Activated gamma-delta T cell treated with Interleukin-2 at 50 U/mL for 16 hours (primary cell): ENCODE measurements around the gene TMX3.

Experiments used
- DNase-seq: peaks from one replicate; pipeline ENCODE4 v3.0.0-alpha.2; 2020

The TMX3 gene

DNA sequence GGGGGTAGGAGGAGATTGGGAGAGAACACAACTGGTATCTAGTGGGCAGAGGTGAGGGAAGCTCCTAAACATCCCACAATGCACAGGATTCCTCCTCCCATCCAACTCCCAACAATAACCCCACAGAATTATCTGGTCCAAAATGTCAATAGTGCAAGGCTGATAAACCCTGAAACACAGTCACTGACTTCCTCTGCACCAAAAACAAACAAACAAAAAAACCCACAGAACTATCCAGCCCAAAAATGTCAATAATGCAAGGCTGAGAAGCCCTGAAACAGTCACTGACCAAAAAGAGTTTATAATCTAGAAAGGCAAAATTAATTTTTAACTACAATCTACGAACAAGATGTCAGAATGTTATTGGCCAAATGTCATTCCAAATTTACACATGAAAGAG is 9.8 kb downstream of the TMX3 start:
- no peak for DNase-seq

- DNase-seq = no peak
These were observed 11.6 kb downstream of the TMX3 start for GRCh38 chr18:68703326-68703725.

GRCh38 chr18:68701353-68701752 is 13.6 kb downstream of the TMX3 start:
- DNase-seq = no peak

DNA sequence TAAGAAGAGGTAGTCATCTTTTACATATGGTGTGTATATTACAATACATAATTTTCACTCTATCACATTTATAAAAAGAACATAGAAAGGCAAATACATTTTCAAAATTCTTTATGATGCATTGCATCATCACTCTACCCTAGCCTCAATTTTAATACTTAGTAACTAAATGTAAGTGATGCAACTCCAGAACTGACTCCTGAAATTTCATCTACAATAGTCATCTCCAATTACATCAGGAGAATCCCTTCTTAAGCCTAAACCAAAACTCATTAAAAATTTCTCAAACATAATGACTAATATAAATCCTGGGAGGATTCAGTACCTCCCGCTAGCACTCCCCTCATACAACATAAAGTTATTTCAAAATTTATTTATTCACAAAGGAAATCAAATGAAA is 15.9 kb downstream of the TMX3 start:
- DNase-seq = no peak

- DNase-seq = no peak
These were observed 18.0 kb downstream of the TMX3 start for GRCh38 chr18:68696937-68697336.

GRCh38 chr18:68694316-68694715 is 20.6 kb downstream of the TMX3 start:
- DNase-seq = no peak

- no peak for DNase-seq
These were observed 21.7 kb downstream of the TMX3 start for GRCh38 chr18:68693091-68693815.

DNA sequence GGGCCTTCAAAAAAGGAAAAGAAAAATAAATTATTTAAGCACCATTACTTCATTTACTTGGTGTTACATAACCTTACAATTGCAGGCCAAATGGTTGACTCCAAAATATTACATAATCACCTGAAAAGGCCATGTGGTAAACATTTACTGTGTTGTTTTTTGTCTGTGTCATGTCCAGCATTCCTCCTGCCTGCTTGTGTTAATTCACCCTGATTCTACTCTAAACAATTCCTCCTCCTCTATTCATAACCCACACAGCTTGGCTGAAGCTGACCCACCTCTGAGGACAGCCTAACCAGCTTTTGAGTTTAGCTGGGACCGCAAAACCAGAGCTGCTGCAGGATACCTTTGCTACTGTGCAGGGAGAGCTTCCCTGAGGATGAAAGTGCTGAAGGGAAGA is 35.4 kb downstream of the TMX3 start:
- no peak for DNase-seq

DNA sequence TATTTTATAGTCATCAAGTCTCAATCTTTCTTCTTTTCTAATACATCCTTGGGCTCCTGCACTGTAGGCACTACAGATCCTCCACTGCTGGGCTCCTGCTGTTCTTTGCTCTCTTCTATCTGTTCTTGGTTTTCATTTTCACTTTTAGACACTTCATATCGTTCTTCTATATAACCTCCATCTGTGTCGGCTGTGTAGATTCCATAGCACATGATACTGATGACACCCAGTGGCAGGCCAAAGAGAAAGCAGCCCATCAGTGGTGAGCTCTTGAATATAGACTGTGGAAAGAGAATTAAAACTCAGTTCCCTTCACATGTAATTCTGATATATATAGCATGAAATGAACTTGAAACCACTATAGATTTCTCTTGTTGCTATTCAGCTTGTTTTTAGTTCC is 38.0 kb downstream of the TMX3 start:
- DNase-seq = no peak

DNA sequence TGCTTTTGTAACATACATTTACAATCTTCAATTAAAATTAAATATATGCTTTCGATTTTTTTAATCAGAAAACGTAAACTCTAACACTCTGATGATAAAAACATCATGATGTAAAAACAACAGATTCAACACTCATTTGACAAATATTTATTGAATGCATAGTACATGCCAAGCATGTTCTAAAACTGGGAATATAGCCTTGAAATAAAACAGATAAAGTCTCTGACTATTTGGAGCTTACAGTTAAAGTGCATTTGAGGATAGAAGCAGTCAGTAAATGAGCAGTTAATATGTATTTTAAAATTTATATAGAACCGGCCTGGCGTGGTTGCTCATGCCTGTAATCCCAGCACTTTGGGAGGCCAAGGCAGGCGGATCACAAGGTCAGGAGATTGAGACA is 47.8 kb downstream of the TMX3 start:
- no peak for DNase-seq

GRCh38 chr18:68666381-68666780 is 48.5 kb downstream of the TMX3 start:
- DNase-seq = no peak

GRCh38 chr18:68665628-68666027 is 49.3 kb downstream of the TMX3 start:
- DNase-seq = no peak

- no peak for DNase-seq
These were observed 52.2 kb downstream of the TMX3 start for GRCh38 chr18:68662754-68663153.

GRCh38 chr18:68660354-68661183 is 54.3 kb downstream of the TMX3 start:
- DNase-seq = no peak

- DNase-seq = no peak
These were observed 66.7 kb downstream of the TMX3 start for GRCh38 chr18:68648191-68648590.

DNA sequence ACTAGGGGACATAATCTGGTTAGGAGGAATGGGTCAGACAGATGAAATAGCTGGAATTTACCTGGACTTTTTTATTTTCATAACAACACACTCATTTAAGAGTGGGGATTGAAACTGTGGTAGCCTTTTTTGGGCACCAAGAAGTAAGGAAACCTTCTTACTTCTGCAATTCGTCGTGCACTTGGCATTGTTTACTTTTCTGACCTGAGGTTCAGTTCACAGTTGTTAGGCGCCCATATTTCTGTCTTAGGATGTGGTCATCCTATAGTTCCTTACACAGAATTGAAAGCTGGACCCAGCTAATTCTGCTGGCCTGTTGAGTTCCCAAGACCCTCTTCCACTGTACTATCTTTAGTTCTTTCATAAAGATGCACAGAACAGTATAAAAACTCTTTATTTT is 72.9 kb downstream of the TMX3 start:
- no peak for DNase-seq

DNA sequence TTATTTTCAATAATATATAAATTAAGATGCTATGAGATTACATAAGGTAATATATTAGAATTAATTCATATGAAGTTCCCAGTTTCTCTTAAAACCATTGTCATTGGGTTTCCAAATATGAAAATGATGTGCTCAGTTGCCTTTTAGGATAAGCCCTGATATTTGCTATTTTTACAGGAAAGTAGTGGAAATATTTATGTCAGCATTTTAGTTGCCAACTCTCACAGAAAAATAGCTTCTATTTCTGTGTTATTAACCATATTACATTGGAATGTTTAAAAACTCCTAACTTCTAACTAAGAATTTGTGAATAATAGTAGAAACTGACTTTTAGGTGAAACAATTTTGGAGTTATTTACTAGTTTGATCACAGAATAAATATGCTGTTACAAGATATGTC is 74.0 kb downstream of the TMX3 start:
- no peak for DNase-seq

DNA sequence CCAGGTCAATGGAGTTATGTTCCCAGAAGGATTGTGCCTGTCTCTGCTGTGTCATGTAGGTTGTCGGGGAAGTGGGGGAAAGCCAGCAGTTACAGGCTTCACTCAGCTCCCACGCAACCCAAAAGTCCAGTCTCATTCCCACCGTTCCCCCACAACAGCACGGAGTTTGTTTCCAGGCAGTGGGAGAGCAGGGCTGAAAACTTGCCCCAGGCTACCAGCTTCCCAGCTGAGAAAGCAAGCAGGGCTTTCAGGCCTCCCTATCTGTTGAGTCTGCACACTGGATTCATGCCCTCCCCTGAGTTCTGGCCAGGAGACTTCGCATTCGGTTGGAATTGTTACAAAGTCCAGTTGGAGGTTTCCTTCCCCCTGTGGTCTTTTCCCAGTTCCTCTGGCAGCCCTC is 76.3 kb downstream of the TMX3 start:
- no peak for DNase-seq

DNA sequence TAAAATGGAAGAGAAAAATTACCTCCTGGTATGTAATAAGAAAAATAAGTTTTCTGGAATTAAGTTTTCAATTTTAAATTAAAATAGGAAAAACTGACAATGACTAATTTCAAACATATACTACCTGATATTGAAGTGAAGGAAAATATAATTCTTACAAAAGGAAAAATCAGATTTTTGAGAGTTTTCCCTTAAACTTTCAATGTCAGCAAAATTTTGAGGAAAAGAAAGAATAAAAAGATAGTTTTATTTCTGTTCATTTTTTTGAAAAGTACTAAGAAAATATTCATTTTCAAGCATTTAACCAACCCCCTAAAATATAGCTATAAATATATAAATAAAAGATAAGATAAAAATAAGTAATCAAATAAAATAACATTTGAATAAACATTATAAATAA is 87.1 kb downstream of the TMX3 start:
- no peak for DNase-seq
